ENCODE data around the gene SLC30A2. TPM values are rescaled to one million over a fixed set of nuclear protein-coding genes. Genes with fewer than 3 reads are reported as not detected.

Gene SLC30A2
- total and polyA plus RNA-seq, 9 of the 15 experiments (the other 6 are each of a cell fraction or from before 2014, with no cell fraction given) = 0.01 to 0.18 (median 0.06) TPM; not detected in 3

DNA sequence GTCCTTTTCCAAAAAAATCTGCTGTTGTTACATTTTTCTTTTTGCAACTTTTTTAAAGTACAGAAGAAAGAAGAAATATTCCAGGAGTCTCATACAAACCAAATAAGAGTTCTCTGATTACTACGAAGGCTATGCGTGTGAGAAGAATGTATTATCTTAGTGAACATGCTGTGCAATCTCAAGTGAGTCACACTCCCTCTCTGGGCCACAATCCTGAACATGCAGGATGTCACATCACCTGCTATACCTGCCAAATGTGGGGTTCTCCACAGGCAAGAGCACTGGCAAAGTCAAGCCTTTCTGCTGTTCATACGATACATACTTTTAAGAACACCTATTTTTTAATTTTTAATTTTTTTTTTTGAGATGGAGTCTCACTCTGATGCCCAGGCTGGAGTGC lies 43.2 kb upstream of the SLC30A2 start:
- ATAC-seq (no peak), DNase-seq (ENCODE audit: extremely low read depth in 1 of 4, low spot score in 3 of 4) (no peak), FAIRE-seq (no peak)
- Histone ChIP-seq H4K20me1 (replicated peaks; ENCODE audit: control insufficient read depth, insufficient read depth, low read length) (no peaks in the 10 kb centered on the region), H3K4me1 (replicated peaks in 1 of 2; ENCODE audit: control insufficient read depth in 2 of 2, insufficient read depth in 2 of 2, low read length in 2 of 2) (peaks cover 8 to 26% of the 10 kb centered on the region in 2 experiments), H2AFZ (ENCODE audit: low read depth, low read length) (no peak overlapping the region), H3K27ac (ENCODE audit: extremely low read depth, low read depth, low read length) (no peak overlapping the region), H3K4me2 (ENCODE audit: insufficient read depth, low read length) (no peak overlapping the region), H3K9me1 (ENCODE audit: control insufficient read depth, insufficient read depth, low read length) (no peaks in the 10 kb centered on the region), H3K36me3 (ENCODE audit: control insufficient read depth, insufficient read depth, low read length) (no peaks in the 10 kb centered on the region), H3K9me3 (replicated peaks; ENCODE audit: control insufficient read depth, insufficient read depth, low read depth, low read length) (no peaks in the 10 kb centered on the region), H3K4me3 (no peak overlapping the region), H3K79me2 (ENCODE audit: control insufficient read depth, insufficient read depth, low read length) (no peaks in the 10 kb centered on the region), H3K27me3 (ENCODE audit: control insufficient read depth in 2 of 2, insufficient read depth in 2 of 2, low read length in 2 of 2) (no peaks in the 10 kb centered on the region), H3K9ac (ENCODE audit: insufficient read depth in 1 of 2, low read depth in 2 of 2, low read length in 2 of 2) (no peak overlapping the region)
- ChIA-PET CTCF (ENCODE audit: low intra/inter-chr PET ratio) (interaction anchor here (0.7 kb wide), 1 partner anchor 232 kb away, joined by 3 read pairs; no protein-coding TSS in a partner anchor), POLR2A (no interaction called here)
- BruUV-seq (replicated peaks) = no TSS peak
- WGBS (ENCODE audit: insufficient coverage, low coverage, missing lambda C conversion rate) = 79% methylated on average over 3 of the region's 3 CpGs
- intact Hi-C loops (cut with micrococcal nuclease) = no loop called here
- in situ Hi-C loops (cut with MboI) = no loop called here
- TF ChIP-seq CBX1 (IDR thresholded peaks at IDR 0.05; ENCODE audit: low read depth) (no peak), BRD9 (IDR thresholded peaks at IDR 0.05; ENCODE audit: low read depth, partially characterized antibody) (peak; percentile 37), ZKSCAN3 (CRISPR knock-in tag; IDR thresholded peaks at IDR 0.05) (no peak), BHLHE40 (IDR thresholded peaks at IDR 0.05; ENCODE audit: low read length) (no peak), ZBTB17 (CRISPR knock-in tag; IDR thresholded peaks at IDR 0.05) (no peak), ZFP36 (IDR thresholded peaks at IDR 0.05; ENCODE audit: low read depth, low read length, partially characterized antibody) (peak; percentile 80), ZNF57 (CRISPR knock-in tag; IDR thresholded peaks at IDR 0.05) (no peak), MEF2A (IDR thresholded peaks at IDR 0.05; ENCODE audit: control insufficient read depth, low read depth, low read length) (no peak), RAD21 (CRISPR knock-in tag; conservative IDR thresholded peaks at IDR 0.05 in 1 of 2, IDR thresholded peaks at IDR 0.05 in 1 of 2) (no peak), SOX6 (IDR thresholded peaks at IDR 0.05) (no peak), SREBF2 (CRISPR knock-in tag; IDR thresholded peaks at IDR 0.05) (no peak), ZNF311 (CRISPR knock-in tag; IDR thresholded peaks at IDR 0.05) (no peak)
- TF ChIP-seq, protein P1, sequence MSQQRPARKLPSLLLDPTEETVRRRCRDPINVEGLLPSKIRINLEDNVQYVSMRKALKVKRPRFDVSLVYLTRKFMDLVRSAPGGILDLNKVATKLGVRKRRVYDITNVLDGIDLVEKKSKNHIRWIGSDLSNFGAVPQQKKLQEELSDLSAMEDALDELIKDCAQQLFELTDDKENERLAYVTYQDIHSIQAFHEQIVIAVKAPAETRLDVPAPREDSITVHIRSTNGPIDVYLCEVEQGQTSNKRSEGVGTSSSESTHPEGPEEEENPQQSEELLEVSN (IDR thresholded peaks at IDR 0.05; ENCODE audit: borderline replicate concordance in 1 of 2, extremely low read depth in 1 of 2, insufficient read depth in 1 of 2, insufficient read length in 1 of 2, low read depth in 1 of 2, low read length in 1 of 2, poor library complexity in 1 of 2, severe bottlenecking in 1 of 2) = no peak
- TF ChIP-seq, protein P2, sequence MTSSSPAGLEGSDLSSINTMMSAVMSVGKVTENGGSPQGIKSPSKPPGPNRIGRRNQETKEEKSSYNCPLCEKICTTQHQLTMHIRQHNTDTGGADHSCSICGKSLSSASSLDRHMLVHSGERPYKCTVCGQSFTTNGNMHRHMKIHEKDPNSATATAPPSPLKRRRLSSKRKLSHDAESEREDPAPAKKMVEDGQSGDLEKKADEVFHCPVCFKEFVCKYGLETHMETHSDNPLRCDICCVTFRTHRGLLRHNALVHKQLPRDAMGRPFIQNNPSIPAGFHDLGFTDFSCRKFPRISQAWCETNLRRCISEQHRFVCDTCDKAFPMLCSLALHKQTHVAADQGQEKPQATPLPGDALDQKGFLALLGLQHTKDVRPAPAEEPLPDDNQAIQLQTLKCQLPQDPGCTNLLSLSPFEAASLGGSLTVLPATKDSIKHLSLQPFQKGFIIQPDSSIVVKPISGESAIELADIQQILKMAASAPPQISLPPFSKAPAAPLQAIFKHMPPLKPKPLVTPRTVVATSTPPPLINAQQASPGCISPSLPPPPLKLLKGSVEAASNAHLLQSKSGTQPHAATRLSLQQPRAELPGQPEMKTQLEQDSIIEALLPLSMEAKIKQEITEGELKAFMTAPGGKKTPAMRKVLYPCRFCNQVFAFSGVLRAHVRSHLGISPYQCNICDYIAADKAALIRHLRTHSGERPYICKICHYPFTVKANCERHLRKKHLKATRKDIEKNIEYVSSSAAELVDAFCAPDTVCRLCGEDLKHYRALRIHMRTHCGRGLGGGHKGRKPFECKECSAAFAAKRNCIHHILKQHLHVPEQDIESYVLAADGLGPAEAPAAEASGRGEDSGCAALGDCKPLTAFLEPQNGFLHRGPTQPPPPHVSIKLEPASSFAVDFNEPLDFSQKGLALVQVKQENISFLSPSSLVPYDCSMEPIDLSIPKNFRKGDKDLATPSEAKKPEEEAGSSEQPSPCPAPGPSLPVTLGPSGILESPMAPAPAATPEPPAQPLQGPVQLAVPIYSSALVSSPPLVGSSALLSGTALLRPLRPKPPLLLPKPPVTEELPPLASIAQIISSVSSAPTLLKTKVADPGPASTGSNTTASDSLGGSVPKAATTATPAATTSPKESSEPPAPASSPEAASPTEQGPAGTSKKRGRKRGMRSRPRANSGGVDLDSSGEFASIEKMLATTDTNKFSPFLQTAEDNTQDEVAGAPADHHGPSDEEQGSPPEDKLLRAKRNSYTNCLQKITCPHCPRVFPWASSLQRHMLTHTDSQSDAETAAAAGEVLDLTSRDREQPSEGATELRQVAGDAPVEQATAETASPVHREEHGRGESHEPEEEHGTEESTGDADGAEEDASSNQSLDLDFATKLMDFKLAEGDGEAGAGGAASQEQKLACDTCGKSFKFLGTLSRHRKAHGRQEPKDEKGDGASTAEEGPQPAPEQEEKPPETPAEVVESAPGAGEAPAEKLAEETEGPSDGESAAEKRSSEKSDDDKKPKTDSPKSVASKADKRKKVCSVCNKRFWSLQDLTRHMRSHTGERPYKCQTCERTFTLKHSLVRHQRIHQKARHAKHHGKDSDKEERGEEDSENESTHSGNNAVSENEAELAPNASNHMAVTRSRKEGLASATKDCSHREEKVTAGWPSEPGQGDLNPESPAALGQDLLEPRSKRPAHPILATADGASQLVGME (CRISPR knock-in tag; IDR thresholded peaks at IDR 0.05) = no peak
